Stomach (tissue), 4 donors: ENCODE data around the gene RAE1.

Experiments used
- CTCF ChIP-seq, 7 experiments: fragments of 450-650 bp in 4 of 7; fragments of 200-600 bp in 3 of 7; sonication (generic) in 3 of 7; IDR thresholded peaks; one replicate each; pipeline ENCODE4 v1.5.1; 2016 to 2019; ENCODE audit warnings: antibody characterized with exemption in 7 of 7, control low read depth in 2 of 7, mild to moderate bottlenecking in 1 of 7
- POLR2A ChIP-seq, 4 donors: fragments of 450-650 bp; IDR thresholded peaks; one replicate each; pipeline ENCODE4 v1.6.1; 2016; ENCODE audit warnings: antibody characterized with exemption in 4 of 4, control low read depth in 2 of 4, mild to moderate bottlenecking in 1 of 4, moderate library complexity in 1 of 4
- POLR2AphosphoS5 ChIP-seq, 3 donors: sonication (generic); formaldehyde crosslinking; IDR thresholded peaks; one replicate each; pipeline ENCODE4 v1.6.1; 2016; ENCODE audit warnings: antibody characterized with exemption in 3 of 3

DNA sequence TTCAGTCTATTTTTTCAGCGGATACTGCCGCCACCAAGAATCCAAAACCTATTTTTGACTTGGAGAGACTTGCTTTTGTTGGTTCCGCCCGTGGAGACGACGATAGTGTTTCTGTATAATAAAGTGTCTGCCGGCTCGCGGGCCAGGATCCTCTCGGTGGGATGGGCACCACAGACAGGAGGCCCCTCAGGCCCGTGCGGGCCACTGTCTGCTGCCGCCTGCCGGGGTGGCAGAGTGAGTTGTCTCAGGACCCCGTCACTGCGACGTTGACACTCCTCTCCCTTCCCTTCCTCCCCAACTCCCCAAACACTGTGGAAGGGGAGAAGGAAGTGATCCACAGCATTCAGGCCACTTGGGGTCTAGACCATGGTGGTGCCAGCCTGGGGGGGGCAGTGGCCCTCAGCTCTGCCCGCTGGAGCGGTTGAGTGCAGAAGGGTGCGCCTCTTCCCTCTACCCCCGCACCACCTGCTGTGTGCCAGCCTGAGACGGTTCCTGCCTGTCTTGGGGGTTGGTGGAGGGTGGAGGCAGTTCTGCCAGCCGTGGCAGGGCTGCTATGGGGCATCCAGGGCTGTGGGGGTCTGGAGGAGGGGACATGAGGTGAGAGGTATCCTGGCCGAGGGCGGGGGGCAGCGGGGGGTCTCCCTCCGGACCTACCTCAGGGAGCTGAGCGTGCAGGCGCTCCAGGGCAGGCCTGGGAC lies 57.6 kb downstream of the RAE1 start:
- no peak for TF ChIP-seq POLR2A (IDR thresholded peaks at IDR 0.05)
- TF ChIP-seq CTCF (IDR thresholded peaks at IDR 0.05) = no peak
- TF ChIP-seq POLR2AphosphoS5 (IDR thresholded peaks at IDR 0.05) = no peak
